A549 (cell line): Measurements from ENCODE around the gene CAT. TPM values are rescaled to one million over a fixed set of nuclear protein-coding genes. Genes with fewer than 3 reads are reported as not detected.
A peak's percentile ranks its signal among the peaks of the same experiment; 100 is the strongest.

Experiments
- ATAC-seq, 2 experiments: fragments of 200-7000 bp in 1 of 2; fragments of >200 bp in 1 of 2; cut with Nextera tagmentation in 1 of 2; cut with Tn5 transposase in 1 of 2; 3 replicates each; pipeline versions ENCODE4 v1.8.0 to v1.9.1; 2018 to 2020; ENCODE audit warnings: mild to moderate bottlenecking in 1 of 2, moderate library complexity in 1 of 2
- CTCF ChIA-PET: fragments of 300-600 bp; sonication (Branson Sonifier 250); formaldehyde crosslinking; extraction: SDS; loops from one replicate; lab custom pipeline; 2021; ENCODE audit warnings: antibody characterized with exemption, inconsistent platforms; lab: Yijun Ruan, JAX
- POLR2A ChIA-PET: fragments of 350-600 bp; formaldehyde crosslinking; extraction: SDS; loops from one replicate; lab custom pipeline; 2021; ENCODE audit warnings: antibody characterized with exemption, inconsistent platforms; lab: Yijun Ruan, JAX
- DNase-seq, 2 experiments: peaks; one replicate each; pipeline versions ENCODE4 v3.0.0 to v3.0.0-alpha.2; 2011 to 2016; ENCODE audit warnings: low read depth in 1 of 2, low spot score in 1 of 2
- FAIRE-seq: peaks from 2 replicates; lab custom pipeline; 2011; peaks lifted over from hg19 to GRCh38; lab: Jason Lieb, UNC
- H3K27ac ChIP-seq, 2 experiments: fragments of >200 bp; sonication (Bioruptor Twin); formaldehyde crosslinking; 3 replicates each; pipeline ENCODE4 v1.5.1; 2016 to 2017
- H3K4me1 ChIP-seq: fragments of >200 bp; sonication (Bioruptor Twin); formaldehyde crosslinking; 3 replicates; pipeline ENCODE4 v1.6.1; 2016
- H3K4me2 ChIP-seq: fragments of >200 bp; sonication (Bioruptor Twin); formaldehyde crosslinking; 3 replicates; pipeline ENCODE4 v1.6.1; 2016
- H3K4me3 ChIP-seq: fragments of >200 bp; sonication (Bioruptor Twin); formaldehyde crosslinking; 3 replicates; pipeline ENCODE4 v1.5.1; 2016
- H3K9me3 ChIP-seq: fragments of >200 bp; sonication (Bioruptor Twin); formaldehyde crosslinking; 3 replicates; pipeline ENCODE4 v1.6.1; 2016
- BHLHE40 ChIP-seq: IDR thresholded peaks from 2 replicates; pipeline ENCODE4 v1.6.1; 2012; ENCODE audit warnings: low read depth, low read length, inconsistent platforms
- CBX2 ChIP-seq: fragments of 200-600 bp; sonication (generic); IDR thresholded peaks from 2 replicates; pipeline ENCODE4 v1.6.1; 2016; ENCODE audit warnings: low read depth, mild to moderate bottlenecking, borderline replicate concordance
- CBX8 ChIP-seq: fragments of 200-600 bp; sonication (generic); IDR thresholded peaks from 2 replicates; pipeline ENCODE4 v1.6.1; 2016
- CHD2 ChIP-seq: fragments of 150-350 bp; IDR thresholded peaks from 2 replicates; pipeline ENCODE4 v1.6.1; 2014; ENCODE audit warnings: low read length; ENCODE audit not compliant: partially characterized antibody
- CHD4 ChIP-seq: fragments of 200-600 bp; sonication (generic); IDR thresholded peaks from 2 replicates; pipeline ENCODE4 v1.6.1; 2016; ENCODE audit warnings: antibody characterized with exemption, mild to moderate bottlenecking, borderline replicate concordance
- EHMT2 ChIP-seq: fragments of 200-600 bp; sonication (generic); IDR thresholded peaks from 2 replicates; pipeline ENCODE4 v1.6.1; 2016; ENCODE audit warnings: antibody characterized with exemption, low read depth, mild to moderate bottlenecking, moderate library complexity
- ELK1 ChIP-seq: fragments of 150-350 bp; IDR thresholded peaks from 2 replicates; pipeline ENCODE4 v1.6.1; 2014; ENCODE audit warnings: low read depth, mild to moderate bottlenecking, low read length
- FOSL2 ChIP-seq, 2 experiments: fragments of 450-650 bp in 1 of 2; fragments of >200 bp in 1 of 2; sonication (Bioruptor Twin) in 1 of 2; formaldehyde crosslinking; IDR thresholded peaks; 2 replicates each; pipeline versions ENCODE4 v1.5.0 to v1.6.1; 2016 to 2020; ENCODE audit warnings: mild to moderate bottlenecking in 1 of 2, moderate library complexity in 1 of 2
- FOXS1 ChIP-seq: fragments of 250-450 bp; sonication (Bioruptor Pico); IDR thresholded peaks from 2 replicates; pipeline ENCODE4 v1.5.0; 2020; ENCODE audit warnings: mild to moderate bottlenecking, moderate library complexity
- HES2 ChIP-seq: fragments of >200 bp; sonication (Bioruptor Twin); formaldehyde crosslinking; IDR thresholded peaks from 2 replicates; pipeline ENCODE4 v1.6.1; 2016
- HOXA7 ChIP-seq: fragments of 250-450 bp; sonication (Bioruptor Pico); IDR thresholded peaks from 2 replicates; pipeline ENCODE4 v1.5.0; 2020; ENCODE audit warnings: mild to moderate bottlenecking, moderate library complexity
- HOXB13 ChIP-seq: fragments of 250-450 bp; sonication (Bioruptor Pico); IDR thresholded peaks from 2 replicates; pipeline ENCODE4 v1.5.0; 2020; ENCODE audit warnings: low read depth, mild to moderate bottlenecking, moderate library complexity
- JUN ChIP-seq, 2 experiments: fragments of >200 bp; sonication (Bioruptor Twin); formaldehyde crosslinking; IDR thresholded peaks; 2 replicates in 1 of 2; 3 replicates in 1 of 2; pipeline ENCODE4 v1.6.1; 2016 to 2017
- JUNB ChIP-seq: fragments of >200 bp; sonication (Bioruptor Twin); formaldehyde crosslinking; IDR thresholded peaks from 2 replicates; pipeline ENCODE4 v1.6.1; 2016
- KDM1A ChIP-seq: fragments of 200-600 bp; sonication (generic); IDR thresholded peaks from 2 replicates; pipeline ENCODE4 v1.6.1; 2016; ENCODE audit warnings: low read depth, mild to moderate bottlenecking
- KDM5A ChIP-seq: fragments of 200-600 bp; sonication (generic); IDR thresholded peaks from 2 replicates; pipeline ENCODE4 v1.6.1; 2016; ENCODE audit warnings: antibody characterized with exemption, mild to moderate bottlenecking
- MAFK ChIP-seq: fragments of 450-650 bp; IDR thresholded peaks from 2 replicates; pipeline ENCODE4 v1.6.1; 2014; ENCODE audit not compliant: partially characterized antibody
- MAZ ChIP-seq: fragments of 150-350 bp; IDR thresholded peaks from 2 replicates; pipeline ENCODE4 v1.6.1; 2014; ENCODE audit warnings: antibody characterized with exemption, low read depth, low read length, borderline replicate concordance
- MYC ChIP-seq: IDR thresholded peaks from 2 replicates; pipeline ENCODE4 v1.6.1; 2012; ENCODE audit warnings: mild to moderate bottlenecking, inconsistent platforms, low read length, improper control_type of control experiment, borderline replicate concordance
- NR3C1 ChIP-seq: fragments of >200 bp; sonication (Bioruptor Twin); formaldehyde crosslinking; IDR thresholded peaks from 3 replicates; pipeline ENCODE4 v1.6.1; 2017
- PHF8 ChIP-seq: fragments of 200-600 bp; sonication (generic); IDR thresholded peaks from 2 replicates; pipeline ENCODE4 v1.6.1; 2016; ENCODE audit warnings: low read depth, mild to moderate bottlenecking, antibody characterized with exemption, moderate library complexity, borderline replicate concordance
- RNF2 ChIP-seq: fragments of 200-600 bp; sonication (generic); IDR thresholded peaks from 2 replicates; pipeline ENCODE4 v1.6.1; 2016; ENCODE audit warnings: low read depth, mild to moderate bottlenecking, antibody characterized with exemption, moderate library complexity, borderline replicate concordance
- SREBF2 ChIP-seq: fragments of 450-650 bp; IDR thresholded peaks from 2 replicates; pipeline ENCODE4 v1.6.1; 2014; ENCODE audit warnings: mild to moderate bottlenecking, moderate library complexity
- ZC3H11A ChIP-seq: fragments of 450-650 bp; IDR thresholded peaks from 2 replicates; pipeline ENCODE4 v1.6.1; 2014; ENCODE audit warnings: antibody characterized with exemption, mild to moderate bottlenecking
- WGBS: methylation state at CpG from one replicate; pipeline ENCODE4 v1.1.6; 2017; ENCODE audit errors: missing lambda C conversion rate; 5-methylcytosine and 5-hydroxymethylcytosine counted together
- polyA plus RNA-seq, 4 experiments: library from polyadenylated mRNA; depleted of rRNA in 3 of 4; stranded (reverse); fragments of >200 nt; fragmentation: RNase III in 1 of 4; extraction: RNeasy Plus Mini Kit Qiagen cat#74134 plus additional on column Dnase treatment in 1 of 4; gene quantifications; 2 replicates in 3 of 4; 3 replicates in 1 of 4; pipeline ENCODE4 v1.2.3, GENCODE V29; 2011 to 2017
- TF ChIP-seq, protein P1 (sequence below): fragments of 450-650 bp; IDR thresholded peaks from 2 replicates; pipeline ENCODE4 v1.6.1; 2014; ENCODE audit warnings: antibody characterized with exemption
- TF ChIP-seq, protein P2 (sequence below): IDR thresholded peaks from 2 replicates; pipeline ENCODE4 v1.6.1; 2012
- TF ChIP-seq, protein P3 (sequence below): fragments of 250-450 bp; sonication (Bioruptor Pico); IDR thresholded peaks from 2 replicates; pipeline ENCODE4 v1.5.0; 2020; ENCODE audit warnings: low read depth, mild to moderate bottlenecking, moderate library complexity

The CAT gene
- polyA plus RNA-seq, 2 of the 4 experiments (the other 2 are of a cell fraction): 51.2 to 74.2 TPM

DNA sequence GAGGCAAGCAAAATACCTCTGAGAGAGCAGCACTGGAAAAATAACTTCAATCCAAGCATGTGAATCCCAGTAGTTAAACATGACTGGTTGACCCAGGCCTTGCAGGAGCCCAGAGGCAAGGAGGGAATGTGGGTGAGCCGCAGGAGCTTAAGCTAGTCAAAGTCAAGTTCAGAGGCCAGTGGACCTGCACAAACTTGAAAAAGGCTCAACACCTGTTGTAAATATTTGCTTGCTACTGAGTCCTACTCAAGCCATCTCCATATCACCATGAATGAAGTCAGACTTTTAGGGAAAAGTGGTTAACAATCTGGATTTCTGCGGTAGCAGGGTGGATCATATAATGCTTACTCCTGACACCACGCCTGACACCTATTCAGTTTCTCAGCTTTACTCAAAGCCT is 4.8 kb upstream of the CAT start:
- POLR2A ChIA-PET: no interaction called here
- WGBS: 92% methylated on average over 3 of the region's 3 CpGs
- Histone ChIP-seq H3K4me2 (no peak overlapping the region), H3K4me3 (no peak overlapping the region), H3K4me1 (peaks cover 7% of the 10 kb centered on the region; the same call in 2 of the 3 replicates), H3K27ac (peak overlapping the region in 1 of 2 experiments; percentile 31; a peak in 1 of 6 replicates), H3K9me3 (no peaks in the 10 kb centered on the region)
- FAIRE-seq (no peak), ATAC-seq (no peak), DNase-seq (no peak)
- CTCF ChIA-PET: interaction anchor here (0.6 to 1.5 kb wide), 5 partner anchors 10 to 260 kb away, joined by 3 to 6 read pairs (median 4); no protein-coding TSS in a partner anchor
- TF ChIP-seq JUNB: no peak
- TF ChIP-seq HOXB13: no peak
- no peak for TF ChIP-seq KDM5A
- no peak for TF ChIP-seq MYC
- TF ChIP-seq, protein P1, sequence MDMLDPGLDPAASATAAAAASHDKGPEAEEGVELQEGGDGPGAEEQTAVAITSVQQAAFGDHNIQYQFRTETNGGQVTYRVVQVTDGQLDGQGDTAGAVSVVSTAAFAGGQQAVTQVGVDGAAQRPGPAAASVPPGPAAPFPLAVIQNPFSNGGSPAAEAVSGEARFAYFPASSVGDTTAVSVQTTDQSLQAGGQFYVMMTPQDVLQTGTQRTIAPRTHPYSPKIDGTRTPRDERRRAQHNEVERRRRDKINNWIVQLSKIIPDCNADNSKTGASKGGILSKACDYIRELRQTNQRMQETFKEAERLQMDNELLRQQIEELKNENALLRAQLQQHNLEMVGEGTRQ: no peak
- no peak for TF ChIP-seq CHD2
- TF ChIP-seq RNF2: no peak
- TF ChIP-seq KDM1A: no peak
- no peak for TF ChIP-seq EHMT2
- TF ChIP-seq CBX2: no peak
- no peak for TF ChIP-seq ZC3H11A
- no peak for TF ChIP-seq HOXA7 (CRISPR knock-in tag)
- no peak for TF ChIP-seq CBX8
- no peak for TF ChIP-seq MAZ
- TF ChIP-seq ELK1: no peak
- TF ChIP-seq, protein P2, sequence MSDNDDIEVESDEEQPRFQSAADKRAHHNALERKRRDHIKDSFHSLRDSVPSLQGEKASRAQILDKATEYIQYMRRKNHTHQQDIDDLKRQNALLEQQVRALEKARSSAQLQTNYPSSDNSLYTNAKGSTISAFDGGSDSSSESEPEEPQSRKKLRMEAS: no peak

- DNase-seq (no peak), FAIRE-seq (no peak), ATAC-seq (no peak)
- Histone ChIP-seq H3K4me2 (peak overlapping the region; percentile 71), H3K27ac (peak overlapping the region; percentile 86 to 92), H3K4me3 (peak overlapping the region; percentile 67), H3K4me1 (peaks cover 12% of the 10 kb centered on the region; the same call in 2 of the 3 replicates), H3K9me3 (0 out of 3 replicates have a peak, but pooled peaks cover 4% of the 10 kb centered on the region)
- POLR2A ChIA-PET: interaction anchor here (1.0 to 1.3 kb wide), 2 partner anchors 10 to 203 kb away, joined by 5 to 6 read pairs; no protein-coding TSS in a partner anchor
- TF ChIP-seq HES2 (no peak), MYC (no peak), EHMT2 (no peak), PHF8 (no peak), ELK1 (no peak), RNF2 (no peak), SREBF2 (no peak), CHD4 (no peak), KDM1A (no peak), NR3C1 (no peak), MAFK (no peak), JUN (IDR thresholded peaks at IDR 0.05) (no peak), FOSL2 (IDR thresholded peaks at IDR 0.05) (no peak), FOSL2 (CRISPR knock-in tag; IDR thresholded peaks at IDR 0.05) (no peak), BHLHE40 (no peak), FOXS1 (CRISPR knock-in tag) (no peak)
- TF ChIP-seq, protein P3, sequence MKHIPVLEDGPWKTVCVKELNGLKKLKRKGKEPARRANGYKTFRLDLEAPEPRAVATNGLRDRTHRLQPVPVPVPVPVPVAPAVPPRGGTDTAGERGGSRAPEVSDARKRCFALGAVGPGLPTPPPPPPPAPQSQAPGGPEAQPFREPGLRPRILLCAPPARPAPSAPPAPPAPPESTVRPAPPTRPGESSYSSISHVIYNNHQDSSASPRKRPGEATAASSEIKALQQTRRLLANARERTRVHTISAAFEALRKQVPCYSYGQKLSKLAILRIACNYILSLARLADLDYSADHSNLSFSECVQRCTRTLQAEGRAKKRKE (CRISPR knock-in tag): no peak
- CTCF ChIA-PET: interaction anchor here (1.0 to 3.3 kb wide), 5 partner anchors 17 to 454 kb away, joined by 3 to 12 read pairs (median 3); no protein-coding TSS in a partner anchor
- WGBS: 56% methylated on average over 2 of the region's 2 CpGs
Observed at GRCh38 chr11:34437224-34438125, 1.3 kb upstream of the CAT start.
